Activated CD8-positive, alpha-beta T cell treated with anti-CD3 and anti-CD28 coated beads for 36 hours (primary cell): ENCODE measurements around the gene KAZN. TPM values are rescaled to one million over a fixed set of nuclear protein-coding genes. Genes with fewer than 3 reads are reported as not detected.

Experiments used
- ATAC-seq: fragments of 200-7000 bp; cut with Tn5 transposase; one replicate; pipeline ENCODE4 v1.10.0; 2021; ENCODE audit warnings: mild to moderate bottlenecking, moderate library complexity
- CTCF ChIA-PET: fragments of 350-600 bp; sonication (Branson Sonifier 250); formaldehyde crosslinking; loops from one replicate; lab custom pipeline; 2021; ENCODE audit warnings: antibody characterized with exemption; lab: Charles Lee
- POLR2A ChIA-PET: fragments of 350-600 bp; sonication (Branson Sonifier 250); formaldehyde crosslinking; loops from one replicate; lab custom pipeline; 2021; ENCODE audit warnings: antibody characterized with exemption; lab: Charles Lee
- DNase-seq: peaks from one replicate; pipeline ENCODE4 v3.0.0-alpha.2; 2020
- H3K27ac Mint-ChIP-seq: one replicate; pipeline ENCODE4 v1.8.0; 2021; ENCODE audit warnings: mild to moderate bottlenecking, mixed read lengths
- H3K27me3 Mint-ChIP-seq: one replicate; pipeline ENCODE4 v1.8.0; 2021; ENCODE audit warnings: mixed read lengths
- H3K36me3 Mint-ChIP-seq: one replicate; pipeline ENCODE4 v1.8.0; 2021; ENCODE audit warnings: low read depth, mixed read lengths
- H3K4me1 Mint-ChIP-seq: one replicate; pipeline ENCODE4 v1.8.0; 2021; ENCODE audit warnings: low read depth, mixed read lengths
- H3K4me3 Mint-ChIP-seq: one replicate; pipeline ENCODE4 v1.8.0; 2021; ENCODE audit warnings: mild to moderate bottlenecking, moderate library complexity, mixed read lengths
- H3K9me3 Mint-ChIP-seq: one replicate; pipeline ENCODE4 v1.8.0; 2021; ENCODE audit warnings: mixed read lengths
- CTCF ChIP-seq: fragments of 200-600 bp; IDR thresholded peaks from one replicate; pipeline ENCODE4 v1.8.0; 2022; ENCODE audit warnings: antibody characterized with exemption, mild to moderate bottlenecking
- intact Hi-C: fragments of 100-400 bp; cut with micrococcal nuclease; formaldehyde crosslinking; loops from one replicate; pipeline ENCODE4 v1.10.0; 2022
- total RNA-seq, 2 experiments: library from RNA; stranded (reverse); gene quantifications; one replicate each; pipeline ENCODE4 v1.2.3, GENCODE V29; 2021

KAZN gene
- total RNA-seq, 2 experiments from 2014 or later = 1.7 to 1.9 TPM

GRCh38 chr1:15154480-15155036, 556.1 kb downstream of the KAZN start:
- ATAC-seq (peak; percentile 29), DNase-seq (no peak)
- H3K4me3 Mint-ChIP-seq = peak overlapping the region; percentile 18
- POLR2A ChIA-PET = no interaction called here
- intact Hi-C loops = loop anchor here (10.0 kb wide), 1 partner anchor 120 kb away; no protein-coding TSS in a partner anchor
- H3K9me3 Mint-ChIP-seq = no peaks in the 10 kb centered on the region
- peaks cover 43% of the 10 kb centered on the region for H3K27me3 Mint-ChIP-seq
- peaks cover 23% of the 10 kb centered on the region for H3K4me1 Mint-ChIP-seq
- TF ChIP-seq CTCF = no peak
- CTCF ChIA-PET = interaction anchor here (1.0 to 1.1 kb wide), 2 partner anchors 11 to 26 kb away, joined by 3 to 4 read pairs; no protein-coding TSS in a partner anchor
- no peak overlapping the region for H3K27ac Mint-ChIP-seq
- no peaks in the 10 kb centered on the region for H3K36me3 Mint-ChIP-seq

GRCh38 chr1:15155191-15155590, 556.7 kb downstream of the KAZN start:
- no peak overlapping the region for H3K4me3 Mint-ChIP-seq
- TF ChIP-seq CTCF = no peak
- ChIA-PET CTCF (interaction anchor here (1.0 to 1.1 kb wide), 2 partner anchors 11 to 27 kb away, joined by 3 to 4 read pairs; no protein-coding TSS in a partner anchor), POLR2A (no interaction called here)
- H3K27me3 Mint-ChIP-seq = peaks cover 38% of the 10 kb centered on the region
- no peak overlapping the region for H3K27ac Mint-ChIP-seq
- DNase-seq (no peak), ATAC-seq (no peak)
- peaks cover 23% of the 10 kb centered on the region for H3K4me1 Mint-ChIP-seq
- no peaks in the 10 kb centered on the region for H3K9me3 Mint-ChIP-seq
- no peaks in the 10 kb centered on the region for H3K36me3 Mint-ChIP-seq
- intact Hi-C loops = loop anchor here (10.0 kb wide), 1 partner anchor 120 kb away; no protein-coding TSS in a partner anchor

GRCh38 chr1:15155888-15156741, 557.6 kb downstream of the KAZN start:
- no peak for TF ChIP-seq CTCF
- POLR2A ChIA-PET = no interaction called here

GRCh38 chr1:15156807-15157380, 558.4 kb downstream of the KAZN start:
- Mint-ChIP-seq H3K4me3 (no peak overlapping the region), H3K9me3 (no peaks in the 10 kb centered on the region), H3K27ac (no peak overlapping the region), H3K36me3 (no peaks in the 10 kb centered on the region), H3K4me1 (peaks cover 23% of the 10 kb centered on the region), H3K27me3 (peaks cover 25% of the 10 kb centered on the region)
- DNase-seq (no peak), ATAC-seq (no peak)
- POLR2A ChIA-PET = interaction anchor here (0.8 kb wide), 1 partner anchor 26 kb away, joined by 3 read pairs; no protein-coding TSS in a partner anchor
- TF ChIP-seq CTCF = no peak
- CTCF ChIA-PET = interaction anchor here (1.2 to 2.6 kb wide), 3 partner anchors 28 to 148 kb away, joined by 3 to 11 read pairs (median 5); no protein-coding TSS in a partner anchor
- intact Hi-C loops = loop anchor here (10.0 kb wide), 1 partner anchor 118 kb away; no protein-coding TSS in a partner anchor

More at GRCh38 chr1:15155888-15156741, 557.6 kb downstream of the KAZN start:
- Mint-ChIP-seq H3K4me1 (peaks cover 23% of the 10 kb centered on the region), H3K9me3 (no peaks in the 10 kb centered on the region), H3K4me3 (no peak overlapping the region), H3K27ac (no peak overlapping the region), H3K27me3 (peaks cover 30% of the 10 kb centered on the region), H3K36me3 (no peaks in the 10 kb centered on the region)
- ATAC-seq = peak; percentile 55
- CTCF ChIA-PET = interaction anchor here (1.0 to 2.6 kb wide), 5 partner anchors 10 to 149 kb away, joined by 3 to 11 read pairs (median 4); no protein-coding TSS in a partner anchor
- DNase-seq = no peak
- intact Hi-C loops = loop anchor here (10.0 kb wide), 1 partner anchor 119 kb away; no protein-coding TSS in a partner anchor
